K562 (cell line): ENCODE data around the gene RAB3GAP2. TPM values are rescaled to one million over a fixed set of nuclear protein-coding genes. Genes with fewer than 3 reads are reported as not detected.
A peak's percentile ranks its signal among the peaks of the same experiment; 100 is the strongest.

Source experiments
- BHLHE40 ChIP-seq: IDR thresholded peaks from 2 replicates; pipeline ENCODE4 v1.6.1; 2011; ENCODE audit warnings: low read length, improper control_type of control experiment
- CHCHD3 ChIP-seq: fragments of 250-450 bp; sonication (Bioruptor Pico); IDR thresholded peaks from 2 replicates; pipeline ENCODE4 v2.1.2; 2022; ENCODE audit warnings: mild to moderate bottlenecking
- ETS1 ChIP-seq: conservative IDR thresholded peaks from 2 replicates; pipeline ENCODE4 v1.6.1; 2011; ENCODE audit warnings: low read depth, mild to moderate bottlenecking, low read length; ENCODE audit not compliant: control insufficient read depth
- KAT2B ChIP-seq: IDR thresholded peaks from one replicate; pipeline ENCODE4 v1.6.1; 2012; ENCODE audit warnings: low read depth, mild to moderate bottlenecking, control low read depth, inconsistent platforms, low read length, moderate library complexity
- NCOA4 ChIP-seq: fragments of 450-650 bp; IDR thresholded peaks from 2 replicates; pipeline ENCODE4 v1.6.1; 2018; ENCODE audit warnings: mild to moderate bottlenecking; ENCODE audit not compliant: partially characterized antibody
- NRF1 ChIP-seq, 2 experiments: fragments of 450-650 bp; IDR thresholded peaks in 1 of 2; conservative IDR thresholded peaks in 1 of 2; 2 replicates each; pipeline ENCODE4 v1.6.1; 2014; ENCODE audit warnings: mild to moderate bottlenecking in 2 of 2
- PBX2 ChIP-seq, 2 experiments: IDR thresholded peaks in 1 of 2; conservative IDR thresholded peaks in 1 of 2; 2 replicates each; pipeline ENCODE4 v1.6.1; 2016; ENCODE audit warnings: low read depth in 2 of 2, mild to moderate bottlenecking in 1 of 2, missing compliant biosample characterization in 1 of 2, missing genetic modification characterization in 1 of 2, moderate library complexity in 1 of 2
- TCF7 ChIP-seq: sonication (generic); IDR thresholded peaks from 2 replicates; pipeline ENCODE4 v1.6.1; 2016; ENCODE audit warnings: antibody characterized with exemption, borderline replicate concordance
- TFE3 ChIP-seq: fragments of 450-650 bp; formaldehyde crosslinking; IDR thresholded peaks from 2 replicates; pipeline ENCODE4 v1.4.0; 2020; ENCODE audit warnings: mild to moderate bottlenecking, mixed read lengths
- ZNF134 ChIP-seq: fragments of 250-450 bp; sonication (Bioruptor Pico); conservative IDR thresholded peaks from 2 replicates; pipeline ENCODE4 v1.4.0; 2020
- ZNF512 ChIP-seq: IDR thresholded peaks from 2 replicates; pipeline ENCODE4 v1.6.1; 2016; ENCODE audit warnings: missing genetic modification characterization, missing compliant biosample characterization
- polyA plus RNA-seq, 8 experiments: library from polyadenylated mRNA; depleted of rRNA in 4 of 8; stranded (reverse) in 5 of 8; unstranded in 3 of 8; fragments of >200 nt; fragmentation: Nextera tagmentation in 2 of 8; fragmentation: Illumina TruSeq in 1 of 8; extraction: Ambion mirVana in 2 of 8; extraction: Trizol in 1 of 8; gene quantifications; 2 replicates each; pipeline versions ENCODE4 v1.2.1 to v1.2.3, GENCODE V29; 2011 to 2014; ENCODE audit warnings: inconsistent platforms in 1 of 8, missing spikeins in 1 of 8
- total RNA-seq, 7 experiments: library from RNA; depleted of rRNA in 6 of 7; stranded (reverse); fragments of >200 nt in 6 of 7; fragmentation: Illumina TruSeq in 2 of 7; extraction: Trizol in 2 of 7; gene quantifications; 2 replicates each; pipeline versions ENCODE4 v1.2.1 to v1.2.3, GENCODE V29; 2011 to 2021; ENCODE audit warnings: low replicate concordance in 1 of 7
- TF ChIP-seq, protein P1 (sequence below), 3 experiments: fragments of 200-800 bp in 1 of 3; fragments of 250-450 bp in 1 of 3; fragments of 450-650 bp in 1 of 3; sonication (Bioruptor Pico) in 1 of 3; sonication (Bioruptor generic) in 1 of 3; formaldehyde crosslinking in 1 of 3; IDR thresholded peaks; 2 replicates each; pipeline versions ENCODE4 v1.6.1 to v1.8.0; 2016 to 2022; ENCODE audit warnings: mild to moderate bottlenecking in 2 of 3, missing genetic modification characterization in 2 of 3, missing compliant biosample characterization in 1 of 3, moderate library complexity in 1 of 3
- TF ChIP-seq, protein P2 (sequence below): IDR thresholded peaks from 2 replicates; pipeline ENCODE4 v1.6.1; 2012; ENCODE audit warnings: low read depth, low read length, improper control_type of control experiment, borderline replicate concordance

The RAB3GAP2 gene
- total and polyA plus RNA-seq, 9 of the 15 experiments (the other 6 are each of a cell fraction or from before 2014, with no cell fraction given) = 14.1 to 69.1 (median 32.2) TPM

GRCh38 chr1:220113136-220113695, 159.0 kb downstream of the RAB3GAP2 start (continued):
- no peak for TF ChIP-seq PBX2 (CRISPR knock-in tag; IDR thresholded peaks at IDR 0.05; ENCODE audit: low read depth)
- TF ChIP-seq PBX2 (tag; conservative IDR thresholded peaks at IDR 0.05; ENCODE audit: low read depth) = peak; percentile 58
- no peak for TF ChIP-seq ZNF134 (CRISPR knock-in tag)
- TF ChIP-seq ETS1 = no peak
- no peak for TF ChIP-seq KAT2B
- no peak for TF ChIP-seq BHLHE40
- TF ChIP-seq ZNF512 = no peak
- no peak for TF ChIP-seq NCOA4
- TF ChIP-seq, protein P1, sequence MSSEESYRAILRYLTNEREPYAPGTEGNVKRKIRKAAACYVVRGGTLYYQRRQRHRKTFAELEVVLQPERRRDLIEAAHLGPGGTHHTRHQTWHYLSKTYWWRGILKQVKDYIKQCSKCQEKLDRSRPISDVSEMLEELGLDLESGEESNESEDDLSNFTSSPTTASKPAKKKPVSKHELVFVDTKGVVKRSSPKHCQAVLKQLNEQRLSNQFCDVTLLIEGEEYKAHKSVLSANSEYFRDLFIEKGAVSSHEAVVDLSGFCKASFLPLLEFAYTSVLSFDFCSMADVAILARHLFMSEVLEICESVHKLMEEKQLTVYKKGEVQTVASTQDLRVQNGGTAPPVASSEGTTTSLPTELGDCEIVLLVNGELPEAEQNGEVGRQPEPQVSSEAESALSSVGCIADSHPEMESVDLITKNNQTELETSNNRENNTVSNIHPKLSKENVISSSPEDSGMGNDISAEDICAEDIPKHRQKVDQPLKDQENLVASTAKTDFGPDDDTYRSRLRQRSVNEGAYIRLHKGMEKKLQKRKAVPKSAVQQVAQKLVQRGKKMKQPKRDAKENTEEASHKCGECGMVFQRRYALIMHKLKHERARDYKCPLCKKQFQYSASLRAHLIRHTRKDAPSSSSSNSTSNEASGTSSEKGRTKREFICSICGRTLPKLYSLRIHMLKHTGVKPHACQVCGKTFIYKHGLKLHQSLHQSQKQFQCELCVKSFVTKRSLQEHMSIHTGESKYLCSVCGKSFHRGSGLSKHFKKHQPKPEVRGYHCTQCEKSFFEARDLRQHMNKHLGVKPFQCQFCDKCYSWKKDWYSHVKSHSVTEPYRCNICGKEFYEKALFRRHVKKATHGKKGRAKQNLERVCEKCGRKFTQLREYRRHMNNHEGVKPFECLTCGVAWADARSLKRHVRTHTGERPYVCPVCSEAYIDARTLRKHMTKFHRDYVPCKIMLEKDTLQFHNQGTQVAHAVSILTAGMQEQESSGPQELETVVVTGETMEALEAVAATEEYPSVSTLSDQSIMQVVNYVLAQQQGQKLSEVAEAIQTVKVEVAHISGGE (CRISPR knock-in tag; IDR thresholded peaks at IDR 0.05) = no peak
- no peak for TF ChIP-seq TFE3 (CRISPR knock-in tag)
- no peak for TF ChIP-seq NRF1 (conservative IDR thresholded peaks at IDR 0.05 in 1 of 2, IDR thresholded peaks at IDR 0.05 in 1 of 2)
- TF ChIP-seq CHCHD3 (CRISPR knock-in tag) = no peak
- TF ChIP-seq, protein P2, sequence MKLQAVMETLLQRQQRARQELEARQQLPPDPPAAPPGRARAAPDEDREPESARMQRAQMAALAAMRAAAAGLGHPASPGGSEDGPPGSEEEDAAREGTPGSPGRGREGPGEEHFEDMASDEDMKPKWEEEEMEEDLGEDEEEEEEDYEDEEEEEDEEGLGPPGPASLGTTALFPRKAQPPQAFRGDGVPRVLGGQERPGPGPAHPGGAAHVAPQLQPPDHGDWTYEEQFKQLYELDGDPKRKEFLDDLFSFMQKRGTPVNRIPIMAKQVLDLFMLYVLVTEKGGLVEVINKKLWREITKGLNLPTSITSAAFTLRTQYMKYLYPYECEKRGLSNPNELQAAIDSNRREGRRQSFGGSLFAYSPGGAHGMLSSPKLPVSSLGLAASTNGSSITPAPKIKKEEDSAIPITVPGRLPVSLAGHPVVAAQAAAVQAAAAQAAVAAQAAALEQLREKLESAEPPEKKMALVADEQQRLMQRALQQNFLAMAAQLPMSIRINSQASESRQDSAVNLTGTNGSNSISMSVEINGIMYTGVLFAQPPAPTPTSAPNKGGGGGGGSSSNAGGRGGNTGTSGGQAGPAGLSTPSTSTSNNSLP = peak; percentile 93
- no peak for TF ChIP-seq TCF7
